NB4 (cell line): ENCODE data around the gene PTRH2.

ENCODE experiments used
- CTCF ChIP-seq: IDR thresholded peaks from one replicate; pipeline ENCODE4 v1.5.1; 2012; ENCODE audit warnings: low read depth, low read length
- MAX ChIP-seq: IDR thresholded peaks from 2 replicates; pipeline ENCODE4 v1.6.1; 2011; ENCODE audit warnings: low read depth, low read length
- POLR2A ChIP-seq: IDR thresholded peaks from 2 replicates; pipeline ENCODE4 v1.6.1; 2011; ENCODE audit warnings: mild to moderate bottlenecking; ENCODE audit not compliant: insufficient read length; ENCODE audit errors: extremely low read depth

GRCh38 chr17:59716427-59716826 lies 9.2 kb upstream of the PTRH2 start:
- no peak for TF ChIP-seq CTCF
- no peak for TF ChIP-seq POLR2A
- no peak for TF ChIP-seq MAX
